GM19372 (cell line): ENCODE results near the gene POU2AF1.
"Not testable (repeated sequence)": the region's sequence is repeated elsewhere in the genome, so short reads cannot be mapped to it uniquely, and the experiment has no call there.

Experiments used
- ATAC-seq: cut with Tn5 transposase; IDR thresholded peaks from one replicate; pipeline ENCODE4 v1.9.1; 2021; ENCODE audit warnings: mild to moderate bottlenecking, low read depth, moderate library complexity; ENCODE audit not compliant: unreplicated experiment

POU2AF1 gene

DNA sequence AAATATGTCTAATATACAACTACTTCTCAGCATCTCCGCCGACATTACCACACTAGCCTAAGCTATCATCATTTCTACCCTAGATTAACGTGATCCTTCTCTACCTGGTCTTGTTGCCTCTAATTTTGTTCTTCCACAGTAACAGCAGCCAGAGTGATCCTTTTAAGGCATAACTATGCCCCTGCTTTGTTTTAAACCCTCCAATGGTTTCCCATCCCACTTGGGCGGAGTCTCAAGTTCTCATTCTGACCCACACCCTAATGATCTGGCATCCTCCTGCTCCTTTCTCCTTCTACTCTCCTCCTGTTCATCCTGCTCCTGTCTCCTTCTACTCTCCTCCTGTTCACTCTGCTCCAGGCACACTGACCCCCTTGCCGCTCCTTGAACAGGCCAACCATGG lies 31.9 kb upstream of the POU2AF1 start:
- ATAC-seq = no peak

DNA sequence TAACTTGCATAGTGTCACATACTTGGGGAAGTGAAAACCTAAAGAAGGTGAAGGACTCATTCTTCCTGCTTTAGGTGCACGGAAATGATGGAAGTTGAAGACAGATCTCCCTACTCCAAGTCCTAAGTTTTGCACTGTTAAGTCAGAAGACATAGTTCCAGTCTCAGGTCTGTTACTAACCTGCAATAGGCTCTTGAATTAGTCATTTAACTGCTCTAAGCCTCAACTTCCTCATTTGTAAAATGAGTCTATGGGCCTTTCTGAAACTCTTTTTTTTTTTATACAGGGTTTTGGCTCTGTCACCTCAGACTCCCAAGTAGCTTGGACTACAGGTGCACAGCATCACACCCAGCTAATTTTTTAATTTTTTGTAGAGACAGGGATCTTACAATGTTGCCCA lies 30.8 kb upstream of the POU2AF1 start:
- ATAC-seq = peak; percentile 67

DNA sequence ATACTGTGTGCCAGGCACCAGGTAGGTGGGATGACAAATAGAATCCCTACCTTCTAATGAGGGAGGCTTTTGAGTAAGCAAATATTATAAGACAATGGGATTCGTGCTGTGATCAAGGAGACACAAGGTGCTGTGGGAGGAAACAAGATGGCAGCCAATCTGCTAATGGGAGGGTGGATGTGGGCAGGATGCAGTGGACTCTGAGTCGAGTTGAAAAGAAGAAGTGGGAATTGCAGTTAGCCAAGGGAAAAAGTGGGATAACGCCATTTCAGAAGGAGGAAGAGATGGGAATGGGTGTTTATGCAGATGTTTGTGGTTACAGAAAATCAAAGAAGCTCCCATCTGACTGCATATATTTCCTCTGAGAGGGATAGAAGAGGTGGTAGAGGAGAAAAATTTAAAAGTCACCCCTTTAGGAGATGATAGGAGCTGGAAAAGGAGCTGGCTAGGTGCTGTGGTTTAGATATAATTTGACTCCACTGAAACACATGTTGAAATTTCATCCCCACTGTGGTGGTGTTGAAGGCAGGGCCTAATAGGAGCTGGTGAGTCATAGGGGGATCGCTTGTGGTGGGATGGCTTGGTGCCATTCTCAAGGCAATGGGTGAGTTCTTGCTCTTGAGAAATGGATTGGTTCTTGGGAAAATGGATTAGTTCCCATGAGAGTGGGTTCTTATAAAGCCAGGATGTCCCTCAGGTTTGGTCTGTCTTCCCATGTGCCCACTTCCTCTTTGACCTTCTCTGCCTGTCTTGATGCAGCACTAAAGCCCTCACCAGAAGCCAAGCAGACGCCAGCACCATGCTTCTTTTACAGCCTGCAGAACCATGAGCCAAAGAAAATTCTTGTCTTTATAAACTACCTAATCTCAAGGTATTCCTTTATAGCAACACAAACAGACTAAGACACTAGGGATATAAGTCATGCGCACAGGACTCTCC lies 30.0 kb upstream of the POU2AF1 start:
- no peak for ATAC-seq

DNA sequence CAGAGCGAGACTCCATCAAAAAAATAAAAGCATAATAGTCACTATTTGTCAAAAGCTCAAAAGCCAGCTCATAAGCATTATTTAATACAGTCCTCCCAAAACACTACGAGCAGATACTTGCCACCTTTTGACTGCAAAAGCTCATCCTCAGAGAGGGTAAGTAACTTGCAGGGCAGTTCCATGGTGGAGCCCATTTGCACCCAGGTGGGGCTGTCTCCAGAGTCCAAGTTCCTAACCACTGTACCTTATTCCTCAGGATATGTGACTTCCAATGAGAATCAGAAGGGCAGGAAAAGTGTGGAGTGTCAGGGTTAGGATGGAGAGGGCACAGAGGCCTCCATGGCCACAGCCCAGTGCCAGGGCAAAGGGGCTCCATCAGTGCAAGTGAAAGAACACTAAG lies 28.6 kb upstream of the POU2AF1 start:
- no peak for ATAC-seq

DNA sequence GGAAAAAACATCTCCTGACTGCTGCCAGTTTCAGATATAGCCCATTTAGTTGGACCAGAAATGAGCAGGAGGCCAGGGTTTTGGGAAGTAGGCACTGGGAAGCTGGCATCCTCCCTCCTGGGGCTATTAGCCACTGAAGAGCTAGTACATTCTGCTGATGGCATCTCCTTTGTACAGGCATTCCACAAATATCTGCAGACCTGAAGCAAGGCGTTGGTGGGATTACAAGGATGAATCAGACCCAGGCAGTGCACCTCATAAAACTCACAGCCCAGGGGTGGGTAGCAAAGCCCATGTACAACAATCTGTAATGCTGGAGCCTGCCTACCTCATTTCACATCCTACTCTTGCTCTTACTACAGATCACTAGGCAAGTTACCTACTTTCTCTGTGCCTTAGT lies 27.5 kb upstream of the POU2AF1 start:
- no peak for ATAC-seq

DNA sequence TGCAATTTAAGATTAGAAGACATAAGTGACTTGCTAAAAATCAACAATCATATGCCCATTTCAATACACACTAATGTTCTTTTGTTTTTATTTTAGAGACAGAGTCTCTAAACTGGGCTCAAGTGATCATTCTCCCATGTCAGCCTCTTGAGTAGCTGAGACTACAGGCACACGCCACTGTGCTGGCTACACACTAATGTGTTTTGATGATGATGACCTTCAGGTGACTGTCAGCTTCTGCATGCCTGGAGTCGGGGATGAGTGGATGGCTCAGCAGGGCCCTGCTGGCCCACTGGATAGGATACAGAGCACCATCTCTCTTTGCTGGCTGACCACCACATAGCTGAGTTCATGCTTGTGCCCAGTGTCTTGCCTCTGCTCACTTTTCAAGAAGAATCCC lies 27.0 kb upstream of the POU2AF1 start:
- no peak for ATAC-seq

DNA sequence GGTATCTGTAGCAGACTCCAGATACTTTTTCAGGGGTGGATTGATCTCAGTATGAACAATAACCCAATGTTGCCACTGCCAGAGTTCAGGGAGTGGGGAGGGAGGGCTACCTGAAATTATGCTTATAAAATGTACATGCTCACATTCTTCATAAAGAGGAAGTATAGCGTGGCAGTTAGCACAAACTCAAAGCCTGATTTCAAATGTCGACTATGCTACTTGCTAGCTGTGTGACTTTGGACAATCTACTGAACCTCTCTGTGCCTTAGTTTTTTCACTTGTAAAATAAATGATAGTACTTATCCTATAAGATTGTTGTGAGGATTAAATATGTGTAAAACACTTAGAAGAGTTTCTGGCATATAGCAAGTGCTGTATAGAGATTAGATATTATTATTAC lies 26.5 kb upstream of the POU2AF1 start:
- no peak for ATAC-seq

DNA sequence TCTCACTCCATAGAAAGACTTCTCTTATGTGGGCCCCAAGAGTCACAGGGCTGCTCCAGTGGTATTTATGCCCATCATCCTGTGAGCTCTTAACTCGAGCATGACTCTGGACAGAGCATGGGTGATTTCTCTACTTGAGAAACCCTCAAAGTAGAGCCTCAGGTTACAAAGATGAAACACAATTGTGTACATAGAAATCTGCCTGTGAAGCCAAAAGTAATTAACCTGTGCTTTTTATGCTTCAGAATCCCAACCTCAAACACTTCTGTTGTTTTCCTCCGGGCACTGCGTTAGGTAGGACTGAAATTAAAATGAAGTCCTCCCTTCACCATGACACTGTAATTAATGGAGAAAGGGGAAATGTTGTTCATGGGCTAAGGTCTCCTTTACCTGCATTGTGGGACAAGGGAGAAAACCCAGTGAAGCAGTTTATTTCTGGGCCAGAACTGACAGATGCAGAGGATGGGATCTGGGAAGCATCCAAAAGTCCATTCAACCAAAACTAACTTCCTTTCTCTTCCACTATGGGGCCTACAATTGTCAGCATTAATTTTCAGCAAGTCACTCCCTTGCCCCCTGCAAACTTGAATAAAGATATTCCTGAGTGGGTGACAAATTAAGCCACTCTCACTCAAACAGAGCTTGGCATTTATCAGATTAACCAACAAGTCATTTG lies 24.1 kb upstream of the POU2AF1 start:
- ATAC-seq = no peak

DNA sequence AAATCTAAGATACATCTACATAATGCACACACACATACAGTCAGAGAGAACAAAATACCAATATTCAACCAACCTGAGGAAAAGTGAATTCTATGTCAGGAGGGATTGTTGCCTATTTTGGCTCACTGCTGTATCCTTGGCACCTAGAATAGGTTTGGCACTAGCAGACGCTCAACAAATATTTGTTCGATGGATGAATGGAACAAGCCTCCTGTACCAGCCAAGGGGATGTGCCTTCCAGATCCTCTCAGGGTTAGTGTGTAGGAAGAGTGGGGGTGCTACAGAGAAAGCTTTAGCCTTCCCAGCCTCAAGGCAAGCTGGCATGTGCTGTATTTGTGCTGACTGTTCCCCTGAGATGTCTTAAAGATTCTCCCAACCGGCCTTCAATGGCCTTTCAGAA lies 23.3 kb upstream of the POU2AF1 start:
- no peak for ATAC-seq

DNA sequence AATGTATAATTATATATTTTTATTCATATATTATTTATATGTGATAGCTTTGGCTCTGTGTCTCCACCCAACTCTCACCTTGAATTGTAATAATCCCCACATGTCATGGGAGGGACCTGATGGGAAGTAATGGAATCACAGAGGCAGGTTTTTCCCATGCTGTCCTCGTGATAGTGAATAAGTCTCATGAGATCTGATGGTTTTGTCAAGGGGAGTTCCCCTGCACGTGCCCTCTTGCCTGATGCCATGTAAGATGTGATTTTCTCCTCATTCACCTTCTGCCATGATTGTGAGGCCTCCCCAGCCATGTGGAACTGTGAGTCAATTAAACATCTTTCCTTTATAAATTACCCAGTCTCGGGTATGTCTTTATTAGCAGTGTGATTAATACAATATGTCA lies 22.9 kb upstream of the POU2AF1 start:
- not testable (repeated sequence) for ATAC-seq

DNA sequence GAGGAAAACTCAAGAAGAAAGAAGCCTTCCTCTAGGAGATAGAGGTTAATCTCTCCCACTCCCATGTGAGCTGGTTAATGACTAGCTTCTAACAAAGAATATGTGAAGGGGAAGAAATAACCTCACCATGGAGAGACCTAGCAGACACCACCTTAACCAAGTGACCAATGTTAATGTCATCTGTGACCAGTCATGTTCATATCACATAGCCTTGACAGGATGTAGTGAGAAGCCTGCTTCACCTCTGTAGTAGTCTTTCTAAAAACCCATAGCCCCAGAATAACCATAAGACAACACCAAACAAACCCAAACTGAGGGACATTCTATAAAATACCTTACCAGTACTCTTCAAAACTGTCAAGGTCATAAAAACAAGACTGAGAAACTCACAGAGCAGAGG lies 21.5 kb upstream of the POU2AF1 start:
- no peak for ATAC-seq

DNA sequence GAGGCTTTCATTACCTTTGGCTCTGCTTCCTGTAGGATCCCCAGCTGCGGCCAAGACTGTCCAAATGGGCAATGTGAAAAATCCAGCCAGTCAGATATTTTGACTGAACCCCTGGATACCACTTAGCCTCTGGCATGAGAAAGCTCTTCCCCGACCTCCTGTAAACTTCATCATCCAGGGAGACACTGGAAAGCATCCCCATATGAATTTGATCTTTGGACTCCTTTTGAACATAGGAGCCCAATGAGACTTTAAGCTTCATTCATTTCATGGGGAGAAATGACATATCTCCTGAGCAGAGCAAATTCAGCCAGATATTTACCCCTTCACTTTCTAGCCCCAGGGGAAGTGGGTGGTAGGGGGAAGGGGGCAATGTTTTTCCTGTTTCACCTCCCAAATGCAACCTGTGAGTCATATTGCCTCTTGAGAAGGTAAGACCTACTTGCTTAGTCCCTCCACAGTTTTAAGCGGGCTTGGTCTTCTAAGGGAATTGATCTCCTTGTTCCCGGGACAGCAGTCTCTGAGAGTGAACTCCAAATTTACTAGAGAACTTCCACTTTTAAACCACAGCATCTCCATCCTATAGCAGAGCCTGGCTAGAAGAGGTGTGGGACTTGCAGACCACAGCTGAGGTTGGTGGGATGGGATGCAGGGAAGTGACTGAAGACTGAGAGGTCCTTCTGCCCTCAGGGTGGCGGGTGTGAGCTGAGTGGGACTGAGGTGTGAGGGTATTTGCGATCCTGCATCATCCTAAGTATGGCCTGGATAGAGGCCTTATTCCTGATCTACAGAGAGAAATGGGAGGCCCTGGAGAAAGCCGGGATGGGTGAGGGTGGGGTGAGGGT lies 20.3 kb upstream of the POU2AF1 start:
- no peak for ATAC-seq

DNA sequence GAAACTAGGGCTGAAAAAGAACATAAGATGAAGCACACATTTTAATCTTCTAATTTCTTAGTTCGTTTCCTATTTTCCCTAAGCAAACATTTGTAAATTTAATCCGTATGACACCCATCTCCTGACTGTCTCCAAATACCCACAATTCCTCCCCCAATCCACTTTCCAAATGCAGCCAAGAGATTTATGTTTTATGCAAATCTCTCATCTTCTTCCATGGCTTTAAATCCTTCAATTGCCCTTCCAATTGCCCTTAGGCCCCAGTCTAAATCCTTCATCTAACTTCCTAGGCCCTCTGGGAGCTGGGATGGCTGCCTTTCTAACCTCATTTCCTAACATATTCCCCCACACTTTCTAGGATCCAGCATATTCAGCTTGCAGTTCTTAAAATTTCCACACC lies 18.0 kb upstream of the POU2AF1 start:
- no peak for ATAC-seq

DNA sequence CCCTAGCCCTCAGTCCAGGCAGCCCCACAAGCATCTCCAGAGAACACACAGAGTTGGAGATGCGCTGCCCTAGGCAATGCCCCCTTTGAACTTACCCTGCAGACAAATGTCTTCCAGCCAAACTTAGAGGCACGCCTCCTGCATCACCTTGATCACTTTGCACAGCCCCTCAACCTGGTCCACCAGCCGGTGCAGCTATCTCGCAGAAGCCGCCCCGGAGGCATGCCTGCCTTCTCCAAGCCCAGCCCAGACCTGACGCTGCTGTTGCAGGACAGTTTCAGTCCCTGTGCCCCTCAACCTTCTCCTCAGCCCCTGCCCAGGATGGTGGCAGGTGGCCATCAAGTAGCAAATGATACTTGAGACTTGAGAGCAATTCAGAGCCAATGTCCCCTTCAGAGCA lies 16.7 kb upstream of the POU2AF1 start:
- ATAC-seq = no peak

DNA sequence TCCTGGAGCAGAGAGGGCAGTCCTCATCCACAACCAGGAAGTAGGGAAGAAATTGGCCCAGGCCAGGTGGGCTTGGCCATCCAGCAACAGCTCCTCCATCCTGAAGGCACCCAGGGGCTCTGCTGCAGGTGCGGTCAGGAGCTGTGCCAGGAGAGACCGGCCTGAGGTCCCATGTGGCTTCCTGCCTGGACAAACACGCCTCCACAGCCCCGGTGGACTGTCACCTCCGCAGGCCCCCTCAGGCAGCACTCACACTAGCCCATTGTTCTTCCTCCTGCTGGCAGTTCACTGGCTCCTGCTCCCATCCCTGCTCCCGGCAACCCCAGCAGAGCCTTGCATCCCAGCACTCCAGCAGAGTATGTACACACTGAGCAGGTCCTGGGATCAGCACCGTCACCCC lies 16.0 kb upstream of the POU2AF1 start:
- no peak for ATAC-seq

DNA sequence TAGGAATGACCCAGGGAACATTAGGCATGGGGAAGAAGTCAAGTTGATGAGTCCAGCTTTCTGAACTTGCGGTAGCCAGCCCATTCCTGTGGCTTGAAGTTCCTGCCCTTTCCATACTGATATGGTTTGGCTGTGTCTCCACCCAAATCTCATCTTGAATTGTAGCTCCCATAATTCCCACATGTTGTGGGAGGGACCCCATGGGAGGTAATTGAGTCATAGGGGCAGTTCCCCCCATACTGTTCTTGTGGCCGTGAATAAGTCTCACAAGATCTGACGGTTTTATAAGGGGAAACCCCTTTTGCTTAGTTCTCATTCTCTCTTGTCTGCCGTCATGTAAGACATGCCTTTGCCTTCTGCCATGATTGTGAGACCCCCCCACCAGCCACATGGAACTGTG lies 15.1 kb upstream of the POU2AF1 start:
- not testable (repeated sequence) for ATAC-seq

DNA sequence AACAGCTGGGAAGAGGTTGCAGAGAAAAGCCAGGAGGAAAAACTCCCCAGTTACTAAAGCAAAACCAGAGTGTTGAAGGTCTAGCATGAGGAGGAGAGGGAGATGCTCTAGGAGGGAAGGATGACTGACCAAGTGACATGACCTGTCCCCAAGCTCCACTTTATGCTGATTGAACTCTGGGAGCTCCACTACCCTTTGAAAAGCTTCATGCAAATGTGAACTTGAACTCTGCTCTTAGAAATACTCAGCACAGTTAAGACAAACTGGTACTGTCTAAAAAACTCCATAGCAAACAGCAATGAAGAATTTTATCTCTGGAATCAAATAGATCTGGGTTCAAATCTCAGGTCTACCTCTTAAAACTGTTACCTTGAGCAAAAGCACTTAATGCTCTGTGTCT lies 14.5 kb upstream of the POU2AF1 start:
- ATAC-seq = no peak

DNA sequence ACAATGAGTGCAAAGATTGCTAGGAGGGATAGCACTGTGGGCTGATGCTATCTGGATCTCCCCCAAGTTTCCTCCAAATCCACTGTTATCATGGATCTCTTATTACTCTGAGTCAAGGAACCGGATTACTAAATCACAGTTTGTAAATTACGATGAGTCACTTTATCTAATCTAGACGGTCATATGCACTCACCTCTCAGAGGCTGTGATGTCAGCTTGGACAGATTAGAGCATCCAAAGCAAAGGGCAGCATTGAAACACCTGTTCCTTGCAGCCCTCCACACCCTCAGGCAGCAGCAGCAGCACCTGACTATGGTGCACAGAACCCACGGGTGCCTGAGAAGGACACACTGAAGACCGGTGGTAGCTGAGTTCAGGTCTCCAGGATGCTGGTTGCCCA lies 14.0 kb upstream of the POU2AF1 start:
- no peak for ATAC-seq

DNA sequence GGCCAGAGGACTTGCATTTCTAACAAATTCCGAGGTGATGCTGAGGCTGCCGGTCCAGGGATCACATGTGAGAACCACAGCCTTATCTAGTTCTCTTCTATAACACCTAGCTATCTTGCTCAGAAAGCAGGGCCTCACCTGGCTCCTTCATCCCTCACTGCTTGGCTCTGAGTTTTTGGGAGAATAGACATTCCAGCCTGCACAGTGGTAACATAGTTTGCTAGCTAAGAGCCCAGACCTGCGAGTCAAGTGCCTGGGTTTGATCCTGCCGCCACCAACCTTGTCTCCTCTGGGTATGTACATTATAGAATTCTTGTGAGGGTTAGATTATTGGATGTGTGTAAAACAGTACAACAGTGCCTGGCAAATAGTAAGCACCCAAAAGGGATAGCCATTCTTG lies 13.5 kb upstream of the POU2AF1 start:
- ATAC-seq = no peak

DNA sequence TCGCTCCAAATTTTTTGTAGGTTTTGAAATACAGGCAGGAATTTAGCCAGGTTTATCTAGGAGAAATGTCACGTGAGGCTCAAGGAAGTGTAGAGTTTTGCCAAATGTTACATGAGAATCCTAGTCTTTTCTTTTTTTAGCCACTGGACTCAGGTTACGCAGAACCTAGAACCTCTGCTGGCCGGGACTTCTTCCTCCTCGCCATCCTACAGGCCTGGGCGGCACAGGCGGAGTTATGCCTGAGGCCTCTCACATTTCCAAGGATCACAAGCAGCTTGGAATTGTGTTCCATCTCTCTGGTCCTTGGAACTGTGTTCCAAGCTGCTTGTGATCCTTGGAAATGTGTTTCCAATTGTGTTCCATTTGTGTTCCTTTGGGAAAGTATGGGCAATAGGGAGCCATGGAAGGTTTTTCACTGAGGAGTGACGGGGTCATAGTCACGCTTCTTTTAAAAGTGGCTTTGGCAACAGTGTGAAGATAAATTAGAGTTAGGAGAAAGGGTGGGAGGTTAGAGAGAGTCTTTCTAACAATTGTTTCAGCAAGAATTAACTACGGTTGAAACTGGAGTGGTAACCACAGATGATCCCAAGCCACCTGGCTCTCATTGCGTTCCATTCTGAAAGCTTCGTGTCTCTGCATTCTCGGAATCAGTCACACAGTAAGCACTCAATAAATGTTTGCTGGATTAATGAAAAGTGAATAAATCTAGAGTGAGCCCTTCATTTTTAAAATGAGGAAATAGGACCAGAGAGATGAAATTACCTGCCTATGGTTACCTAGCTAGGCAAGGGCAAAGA lies 12.5 kb upstream of the POU2AF1 start:
- ATAC-seq = no peak
